HEK293 (cell line): ENCODE results near the gene DUSP15.

Experiments
- CTCF ChIA-PET: fragments of 350-600 bp; formaldehyde crosslinking; extraction: SDS; loops from one replicate; lab custom pipeline; 2021; ENCODE audit warnings: antibody characterized with exemption; lab: Yijun Ruan, JAX
- POLR2A ChIA-PET: fragments of 300-600 bp; formaldehyde crosslinking; extraction: SDS; loops from one replicate; lab custom pipeline; 2020; ENCODE audit warnings: antibody characterized with exemption, inconsistent platforms; lab: Yijun Ruan, JAX
- H3K27ac ChIP-seq: fragments of 200-500 bp; sonication (Bioruptor generic); 2 replicates; pipeline ENCODE4 v1.5.1; 2014; ENCODE audit warnings: low read depth, low read length, control low read depth, inconsistent platforms; ENCODE audit errors: extremely low read depth
- H3K36me3 ChIP-seq, 2 experiments: fragments of 200-500 bp in 1 of 2; sonication (Bioruptor generic) in 1 of 2; 1 replicate in 1 of 2; 2 replicates in 1 of 2; pipeline ENCODE4 v1.5.1; 2014 to 2017; ENCODE audit warnings: inconsistent platforms in 2 of 2, low read length in 2 of 2; ENCODE audit not compliant: control insufficient read depth in 2 of 2, insufficient read depth in 1 of 2
- H3K4me1 ChIP-seq: fragments of 200-500 bp; sonication (Bioruptor generic); 2 replicates; pipeline ENCODE4 v1.5.1; 2014; ENCODE audit warnings: mild to moderate bottlenecking, low read length, inconsistent platforms; ENCODE audit not compliant: control insufficient read depth, insufficient read depth
- H3K4me3 ChIP-seq: 2 replicates; pipeline ENCODE4 v1.5.1; 2011; ENCODE audit warnings: low read depth, mild to moderate bottlenecking, control low read depth, low read length, moderate library complexity
- H3K9me3 ChIP-seq: fragments of 200-500 bp; sonication (Bioruptor generic); 2 replicates; pipeline ENCODE4 v1.5.1; 2014; ENCODE audit warnings: low read depth, low read length, inconsistent platforms; ENCODE audit not compliant: control insufficient read depth, insufficient read depth
- GLIS1 ChIP-seq: fragments of 450-650 bp; formaldehyde crosslinking; IDR thresholded peaks from 2 replicates; pipeline ENCODE4 v1.5.1; 2016; ENCODE audit warnings: missing biosample characterization, missing genetic modification characterization
- ZBTB1 ChIP-seq: fragments of 450-650 bp; formaldehyde crosslinking; IDR thresholded peaks from 2 replicates; pipeline ENCODE4 v1.5.1; 2016; ENCODE audit warnings: missing biosample characterization, missing genetic modification characterization
- ZNF114 ChIP-seq: fragments of 450-650 bp; formaldehyde crosslinking; IDR thresholded peaks from 2 replicates; pipeline ENCODE4 v1.5.0; 2017; ENCODE audit warnings: missing biosample characterization, missing genetic modification characterization
- ZNF157 ChIP-seq: fragments of 450-650 bp; formaldehyde crosslinking; IDR thresholded peaks from 2 replicates; pipeline ENCODE4 v1.5.1; 2016; ENCODE audit warnings: missing biosample characterization, missing genetic modification characterization
- ZNF169 ChIP-seq: fragments of 450-650 bp; formaldehyde crosslinking; IDR thresholded peaks from 2 replicates; pipeline ENCODE4 v1.5.1; 2016; ENCODE audit warnings: missing biosample characterization, missing genetic modification characterization
- ZNF23 ChIP-seq: fragments of 450-650 bp; formaldehyde crosslinking; IDR thresholded peaks from 2 replicates; pipeline ENCODE4 v1.5.1; 2016; ENCODE audit warnings: missing biosample characterization, missing genetic modification characterization, borderline replicate concordance
- ZNF311 ChIP-seq: fragments of 450-650 bp; formaldehyde crosslinking; IDR thresholded peaks from 2 replicates; pipeline ENCODE4 v1.5.1; 2017; ENCODE audit warnings: missing biosample characterization, missing genetic modification characterization, borderline replicate concordance
- ZNF37A ChIP-seq: fragments of 450-650 bp; IDR thresholded peaks from 2 replicates; pipeline ENCODE4 v1.5.1; 2018; ENCODE audit warnings: missing biosample characterization, missing genetic modification characterization
- ZNF391 ChIP-seq: fragments of 450-650 bp; formaldehyde crosslinking; IDR thresholded peaks from 2 replicates; pipeline ENCODE4 v1.5.1; 2016; ENCODE audit warnings: low read depth, missing biosample characterization, missing genetic modification characterization, borderline replicate concordance
- ZNF426 ChIP-seq: fragments of 450-650 bp; formaldehyde crosslinking; IDR thresholded peaks from 2 replicates; pipeline ENCODE4 v1.5.1; 2017; ENCODE audit warnings: missing biosample characterization, missing genetic modification characterization, mild to moderate bottlenecking, inconsistent platforms, moderate library complexity
- ZNF596 ChIP-seq: fragments of 450-650 bp; IDR thresholded peaks from 2 replicates; pipeline ENCODE4 v1.5.0; 2018; ENCODE audit warnings: missing biosample characterization, mild to moderate bottlenecking, missing genetic modification characterization, moderate library complexity
- TF ChIP-seq, protein P1 (sequence below): fragments of 450-650 bp; formaldehyde crosslinking; conservative IDR thresholded peaks from 2 replicates; pipeline ENCODE4 v1.5.1; 2016; ENCODE audit warnings: low read depth, missing biosample characterization, missing genetic modification characterization
- TF ChIP-seq, protein P2 (sequence below): fragments of 450-650 bp; formaldehyde crosslinking; IDR thresholded peaks from 2 replicates; pipeline ENCODE4 v1.5.1; 2016; ENCODE audit warnings: missing biosample characterization, missing genetic modification characterization
- TF ChIP-seq, protein P3 (sequence below): fragments of 450-650 bp; formaldehyde crosslinking; conservative IDR thresholded peaks from 2 replicates; pipeline ENCODE4 v1.5.1; 2016; ENCODE audit warnings: low read depth, missing biosample characterization, missing genetic modification characterization
- TF ChIP-seq, protein P4 (sequence below): fragments of 450-650 bp; formaldehyde crosslinking; IDR thresholded peaks from 2 replicates; pipeline ENCODE4 v1.5.1; 2016; ENCODE audit warnings: missing biosample characterization, missing genetic modification characterization
- TF ChIP-seq, protein P5 (sequence below): fragments of 450-650 bp; formaldehyde crosslinking; IDR thresholded peaks from 2 replicates; pipeline ENCODE4 v1.5.1; 2016; ENCODE audit warnings: missing biosample characterization, missing genetic modification characterization
- TF ChIP-seq, protein P6 (sequence below): fragments of 450-650 bp; formaldehyde crosslinking; IDR thresholded peaks from 2 replicates; pipeline ENCODE4 v1.5.1; 2016; ENCODE audit warnings: missing biosample characterization, missing genetic modification characterization

DUSP15 gene

DNA sequence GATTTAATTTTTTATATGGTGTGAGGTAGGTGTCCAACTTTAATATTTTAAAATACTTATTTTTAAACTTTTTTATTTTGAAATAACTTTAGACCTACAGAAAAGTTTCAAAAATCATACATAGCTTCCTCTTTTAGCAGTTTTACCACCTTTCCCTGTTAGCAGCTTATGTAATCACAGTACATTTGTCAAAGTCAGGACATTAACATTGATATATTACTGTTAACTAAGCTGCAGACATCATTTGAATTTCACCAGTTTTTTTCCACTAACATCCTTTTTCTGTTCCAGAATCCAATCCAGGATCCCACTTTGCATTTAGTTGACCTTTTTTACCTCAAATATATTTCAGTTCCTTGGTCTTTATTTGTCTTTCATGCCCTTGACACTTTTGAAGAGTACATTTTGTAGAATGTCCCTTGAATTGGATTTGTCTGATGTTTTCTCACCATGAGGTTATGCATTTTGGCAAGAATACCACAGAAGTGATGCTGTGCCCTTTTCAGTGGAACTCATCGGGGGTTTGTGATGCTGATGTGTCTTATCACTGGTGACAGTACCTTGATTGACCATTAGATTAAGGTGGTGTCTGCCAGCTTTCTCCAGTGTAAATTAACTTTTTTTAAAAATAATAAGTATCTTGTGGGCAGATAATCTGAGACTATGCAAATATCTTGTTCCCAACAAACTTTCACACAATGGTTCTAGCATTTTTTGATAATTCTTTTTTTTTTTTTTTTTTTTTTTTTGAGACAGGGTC lies 33.5 kb upstream of the DUSP15 start (continued):
- TF ChIP-seq, protein P1, sequence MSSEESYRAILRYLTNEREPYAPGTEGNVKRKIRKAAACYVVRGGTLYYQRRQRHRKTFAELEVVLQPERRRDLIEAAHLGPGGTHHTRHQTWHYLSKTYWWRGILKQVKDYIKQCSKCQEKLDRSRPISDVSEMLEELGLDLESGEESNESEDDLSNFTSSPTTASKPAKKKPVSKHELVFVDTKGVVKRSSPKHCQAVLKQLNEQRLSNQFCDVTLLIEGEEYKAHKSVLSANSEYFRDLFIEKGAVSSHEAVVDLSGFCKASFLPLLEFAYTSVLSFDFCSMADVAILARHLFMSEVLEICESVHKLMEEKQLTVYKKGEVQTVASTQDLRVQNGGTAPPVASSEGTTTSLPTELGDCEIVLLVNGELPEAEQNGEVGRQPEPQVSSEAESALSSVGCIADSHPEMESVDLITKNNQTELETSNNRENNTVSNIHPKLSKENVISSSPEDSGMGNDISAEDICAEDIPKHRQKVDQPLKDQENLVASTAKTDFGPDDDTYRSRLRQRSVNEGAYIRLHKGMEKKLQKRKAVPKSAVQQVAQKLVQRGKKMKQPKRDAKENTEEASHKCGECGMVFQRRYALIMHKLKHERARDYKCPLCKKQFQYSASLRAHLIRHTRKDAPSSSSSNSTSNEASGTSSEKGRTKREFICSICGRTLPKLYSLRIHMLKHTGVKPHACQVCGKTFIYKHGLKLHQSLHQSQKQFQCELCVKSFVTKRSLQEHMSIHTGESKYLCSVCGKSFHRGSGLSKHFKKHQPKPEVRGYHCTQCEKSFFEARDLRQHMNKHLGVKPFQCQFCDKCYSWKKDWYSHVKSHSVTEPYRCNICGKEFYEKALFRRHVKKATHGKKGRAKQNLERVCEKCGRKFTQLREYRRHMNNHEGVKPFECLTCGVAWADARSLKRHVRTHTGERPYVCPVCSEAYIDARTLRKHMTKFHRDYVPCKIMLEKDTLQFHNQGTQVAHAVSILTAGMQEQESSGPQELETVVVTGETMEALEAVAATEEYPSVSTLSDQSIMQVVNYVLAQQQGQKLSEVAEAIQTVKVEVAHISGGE (tag by site-specific recombination): no peak
- TF ChIP-seq, protein P2, sequence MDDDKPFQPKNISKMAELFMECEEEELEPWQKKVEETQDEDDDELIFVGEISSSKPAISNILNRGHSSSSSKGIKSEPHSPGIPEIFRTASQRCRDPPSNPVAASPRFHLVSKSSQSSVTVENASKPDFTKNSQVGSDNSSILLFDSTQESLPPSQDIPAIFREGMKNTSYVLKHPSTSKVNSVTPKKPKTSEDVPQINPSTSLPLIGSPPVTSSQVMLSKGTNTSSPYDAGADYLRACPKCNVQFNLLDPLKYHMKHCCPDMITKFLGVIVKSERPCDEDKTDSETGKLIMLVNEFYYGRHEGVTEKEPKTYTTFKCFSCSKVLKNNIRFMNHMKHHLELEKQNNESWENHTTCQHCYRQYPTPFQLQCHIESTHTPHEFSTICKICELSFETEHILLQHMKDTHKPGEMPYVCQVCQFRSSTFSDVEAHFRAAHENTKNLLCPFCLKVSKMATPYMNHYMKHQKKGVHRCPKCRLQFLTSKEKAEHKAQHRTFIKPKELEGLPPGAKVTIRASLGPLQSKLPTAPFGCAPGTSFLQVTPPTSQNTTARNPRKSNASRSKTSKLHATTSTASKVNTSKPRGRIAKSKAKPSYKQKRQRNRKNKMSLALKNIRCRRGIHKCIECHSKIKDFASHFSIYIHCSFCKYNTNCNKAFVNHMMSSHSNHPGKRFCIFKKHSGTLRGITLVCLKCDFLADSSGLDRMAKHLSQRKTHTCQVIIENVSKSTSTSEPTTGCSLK: no peak
- TF ChIP-seq, protein P3, sequence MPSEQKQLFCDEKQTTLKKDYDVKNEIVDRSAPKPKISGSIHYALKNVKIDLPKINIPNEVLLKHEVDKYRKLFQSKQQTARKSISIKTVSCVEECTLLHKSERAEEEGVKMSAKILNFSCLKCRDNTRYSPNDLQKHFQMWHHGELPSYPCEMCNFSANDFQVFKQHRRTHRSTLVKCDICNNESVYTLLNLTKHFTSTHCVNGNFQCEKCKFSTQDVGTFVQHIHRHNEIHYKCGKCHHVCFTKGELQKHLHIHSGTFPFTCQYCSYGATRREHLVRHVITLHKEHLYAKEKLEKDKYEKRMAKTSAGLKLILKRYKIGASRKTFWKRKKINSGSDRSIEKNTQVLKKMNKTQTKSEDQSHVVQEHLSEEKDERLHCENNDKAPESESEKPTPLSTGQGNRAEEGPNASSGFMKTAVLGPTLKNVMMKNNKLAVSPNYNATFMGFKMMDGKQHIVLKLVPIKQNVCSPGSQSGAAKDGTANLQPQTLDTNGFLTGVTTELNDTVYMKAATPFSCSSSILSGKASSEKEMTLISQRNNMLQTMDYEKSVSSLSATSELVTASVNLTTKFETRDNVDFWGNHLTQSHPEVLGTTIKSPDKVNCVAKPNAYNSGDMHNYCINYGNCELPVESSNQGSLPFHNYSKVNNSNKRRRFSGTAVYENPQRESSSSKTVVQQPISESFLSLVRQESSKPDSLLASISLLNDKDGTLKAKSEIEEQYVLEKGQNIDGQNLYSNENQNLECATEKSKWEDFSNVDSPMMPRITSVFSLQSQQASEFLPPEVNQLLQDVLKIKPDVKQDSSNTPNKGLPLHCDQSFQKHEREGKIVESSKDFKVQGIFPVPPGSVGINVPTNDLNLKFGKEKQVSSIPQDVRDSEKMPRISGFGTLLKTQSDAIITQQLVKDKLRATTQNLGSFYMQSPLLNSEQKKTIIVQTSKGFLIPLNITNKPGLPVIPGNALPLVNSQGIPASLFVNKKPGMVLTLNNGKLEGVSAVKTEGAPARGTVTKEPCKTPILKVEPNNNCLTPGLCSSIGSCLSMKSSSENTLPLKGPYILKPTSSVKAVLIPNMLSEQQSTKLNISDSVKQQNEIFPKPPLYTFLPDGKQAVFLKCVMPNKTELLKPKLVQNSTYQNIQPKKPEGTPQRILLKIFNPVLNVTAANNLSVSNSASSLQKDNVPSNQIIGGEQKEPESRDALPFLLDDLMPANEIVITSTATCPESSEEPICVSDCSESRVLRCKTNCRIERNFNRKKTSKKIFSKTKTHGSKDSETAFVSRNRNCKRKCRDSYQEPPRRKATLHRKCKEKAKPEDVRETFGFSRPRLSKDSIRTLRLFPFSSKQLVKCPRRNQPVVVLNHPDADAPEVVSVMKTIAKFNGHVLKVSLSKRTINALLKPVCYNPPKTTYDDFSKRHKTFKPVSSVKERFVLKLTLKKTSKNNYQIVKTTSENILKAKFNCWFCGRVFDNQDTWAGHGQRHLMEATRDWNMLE (tag by site-specific recombination): no peak

DNA sequence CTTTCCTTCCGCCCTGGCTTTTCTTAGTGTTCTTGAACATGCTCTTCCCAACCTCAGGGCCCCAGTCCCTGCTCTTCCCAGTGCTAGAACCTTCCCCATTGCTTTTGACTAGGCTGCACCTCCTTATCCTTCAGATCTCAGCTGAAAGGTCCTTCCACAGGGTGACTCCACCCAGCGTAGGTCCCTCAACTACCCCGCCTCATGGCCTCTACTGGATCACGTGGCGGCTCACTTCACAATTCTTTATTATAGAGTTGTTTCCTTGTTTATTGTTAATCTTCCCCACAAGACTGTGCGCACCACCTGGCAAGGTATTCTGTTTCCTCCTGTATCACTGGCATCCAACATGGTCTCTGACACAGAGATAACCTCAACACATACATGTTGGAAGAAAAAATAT lies 31.3 kb upstream of the DUSP15 start:
- CTCF ChIA-PET: no interaction called here
- Histone ChIP-seq H3K27ac (no peak overlapping the region), H3K36me3 (no peaks in the 10 kb centered on the region), H3K4me1 (no peaks in the 10 kb centered on the region), H3K9me3 (no peaks in the 10 kb centered on the region), H3K4me3 (no peak overlapping the region)
- TF ChIP-seq, protein P4, sequence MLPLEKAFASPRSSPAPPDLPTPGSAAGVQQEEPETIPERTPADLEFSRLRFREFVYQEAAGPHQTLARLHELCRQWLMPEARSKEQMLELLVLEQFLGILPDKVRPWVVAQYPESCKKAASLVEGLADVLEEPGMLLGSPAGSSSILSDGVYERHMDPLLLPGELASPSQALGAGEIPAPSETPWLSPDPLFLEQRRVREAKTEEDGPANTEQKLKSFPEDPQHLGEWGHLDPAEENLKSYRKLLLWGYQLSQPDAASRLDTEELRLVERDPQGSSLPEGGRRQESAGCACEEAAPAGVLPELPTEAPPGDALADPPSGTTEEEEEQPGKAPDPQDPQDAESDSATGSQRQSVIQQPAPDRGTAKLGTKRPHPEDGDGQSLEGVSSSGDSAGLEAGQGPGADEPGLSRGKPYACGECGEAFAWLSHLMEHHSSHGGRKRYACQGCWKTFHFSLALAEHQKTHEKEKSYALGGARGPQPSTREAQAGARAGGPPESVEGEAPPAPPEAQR: no peak
- TF ChIP-seq, protein P5, sequence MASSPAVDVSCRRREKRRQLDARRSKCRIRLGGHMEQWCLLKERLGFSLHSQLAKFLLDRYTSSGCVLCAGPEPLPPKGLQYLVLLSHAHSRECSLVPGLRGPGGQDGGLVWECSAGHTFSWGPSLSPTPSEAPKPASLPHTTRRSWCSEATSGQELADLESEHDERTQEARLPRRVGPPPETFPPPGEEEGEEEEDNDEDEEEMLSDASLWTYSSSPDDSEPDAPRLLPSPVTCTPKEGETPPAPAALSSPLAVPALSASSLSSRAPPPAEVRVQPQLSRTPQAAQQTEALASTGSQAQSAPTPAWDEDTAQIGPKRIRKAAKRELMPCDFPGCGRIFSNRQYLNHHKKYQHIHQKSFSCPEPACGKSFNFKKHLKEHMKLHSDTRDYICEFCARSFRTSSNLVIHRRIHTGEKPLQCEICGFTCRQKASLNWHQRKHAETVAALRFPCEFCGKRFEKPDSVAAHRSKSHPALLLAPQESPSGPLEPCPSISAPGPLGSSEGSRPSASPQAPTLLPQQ (tag by site-specific recombination): no peak
- TF ChIP-seq GLIS1 (tag by site-specific recombination): no peak
- POLR2A ChIA-PET: no interaction called here

DNA sequence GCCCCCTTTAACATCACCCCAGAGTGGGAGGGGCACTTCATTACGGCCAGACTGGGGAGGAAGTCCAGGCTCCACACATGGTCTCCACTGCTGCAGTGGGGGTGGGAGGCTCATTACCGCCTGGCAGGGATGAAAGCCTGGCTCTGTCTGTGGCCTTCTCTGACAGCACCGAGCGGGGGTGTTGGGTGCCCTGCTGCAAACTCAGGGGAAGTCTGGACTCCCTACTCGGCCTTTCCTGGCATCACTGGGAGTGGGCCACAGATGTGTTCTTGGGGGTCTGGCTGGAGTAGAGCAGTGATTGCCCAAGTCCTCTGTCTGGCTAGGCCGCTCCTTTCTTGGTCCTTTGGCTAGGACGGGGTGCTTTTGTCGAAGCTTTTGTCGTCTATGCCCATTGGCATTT lies 27.2 kb upstream of the DUSP15 start:
- Histone ChIP-seq H3K36me3 (no peaks in the 10 kb centered on the region), H3K9me3 (no peaks in the 10 kb centered on the region), H3K4me1 (no peaks in the 10 kb centered on the region), H3K27ac (no peak overlapping the region), H3K4me3 (no peak overlapping the region)
- ChIA-PET POLR2A (no interaction called here), CTCF (no interaction called here)
- TF ChIP-seq ZNF23 (tag by site-specific recombination) (no peak), ZBTB1 (tag by site-specific recombination) (no peak), ZNF157 (tag by site-specific recombination) (no peak), ZNF311 (tag by site-specific recombination) (no peak), ZNF391 (no peak), ZNF596 (tag by site-specific recombination) (no peak), ZNF426 (tag by site-specific recombination) (no peak), ZNF114 (tag by site-specific recombination) (no peak), ZNF169 (tag by site-specific recombination) (no peak), ZNF37A (no peak)
- TF ChIP-seq, protein P6, sequence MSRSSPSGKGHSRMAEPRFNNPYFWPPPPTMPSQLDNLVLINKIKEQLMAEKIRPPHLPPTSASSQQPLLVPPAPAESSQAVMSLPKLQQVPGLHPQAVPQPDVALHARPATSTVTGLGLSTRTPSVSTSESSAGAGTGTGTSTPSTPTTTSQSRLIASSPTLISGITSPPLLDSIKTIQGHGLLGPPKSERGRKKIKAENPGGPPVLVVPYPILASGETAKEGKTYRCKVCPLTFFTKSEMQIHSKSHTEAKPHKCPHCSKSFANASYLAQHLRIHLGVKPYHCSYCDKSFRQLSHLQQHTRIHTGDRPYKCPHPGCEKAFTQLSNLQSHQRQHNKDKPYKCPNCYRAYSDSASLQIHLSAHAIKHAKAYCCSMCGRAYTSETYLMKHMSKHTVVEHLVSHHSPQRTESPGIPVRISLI (tag by site-specific recombination): no peak
